Liver (tissue), 9 donors: ENCODE measurements around the gene GVQW3. TPM values are rescaled to one million over a fixed set of nuclear protein-coding genes. Genes with fewer than 3 reads are reported as not detected.

Experiments used
- DNase-seq: peaks from one replicate; pipeline ENCODE4 v3.0.0-alpha.2; 2017; ENCODE audit warnings: low spot score
- H3K27ac ChIP-seq, 2 donors: one replicate each; pipeline ENCODE4 v1.7.0; 2013; ENCODE audit warnings: inconsistent platforms in 2 of 2, low read length in 2 of 2, control low read depth in 1 of 2, low read depth in 1 of 2, mild to moderate bottlenecking in 1 of 2
- H3K27me3 ChIP-seq, 4 donors: one replicate each; pipeline versions ENCODE4 v1.6.1 to v1.7.0; 2013; ENCODE audit warnings: low read length in 3 of 4, inconsistent platforms in 1 of 4, mild to moderate bottlenecking in 1 of 4, moderate library complexity in 1 of 4; ENCODE audit not compliant: control insufficient read depth in 4 of 4, insufficient read depth in 4 of 4
- H3K36me3 ChIP-seq, 4 donors: one replicate each; pipeline versions ENCODE4 v1.6.1 to v1.7.0; 2013; ENCODE audit warnings: low read length in 3 of 4, mild to moderate bottlenecking in 3 of 4, low read depth in 1 of 4, moderate library complexity in 1 of 4; ENCODE audit not compliant: control insufficient read depth in 4 of 4, insufficient read depth in 3 of 4
- H3K4me1 ChIP-seq, 4 donors: one replicate each; pipeline versions ENCODE4 v1.6.1 to v1.7.0; 2013; ENCODE audit warnings: low read length in 3 of 4, mild to moderate bottlenecking in 3 of 4, moderate library complexity in 1 of 4; ENCODE audit not compliant: control insufficient read depth in 4 of 4, insufficient read depth in 4 of 4
- H3K4me3 ChIP-seq, 3 donors: one replicate each; pipeline versions ENCODE4 v1.6.1 to v1.7.0; 2013; ENCODE audit warnings: low read length in 3 of 3, control low read depth in 1 of 3, low read depth in 1 of 3, mild to moderate bottlenecking in 1 of 3
- H3K9ac ChIP-seq, 2 donors: one replicate each; pipeline ENCODE4 v1.7.0; 2013; ENCODE audit warnings: low read length in 2 of 2, mild to moderate bottlenecking in 2 of 2, moderate library complexity in 2 of 2, control low read depth in 1 of 2, low read depth in 1 of 2
- H3K9me3 ChIP-seq, 4 donors: one replicate each; pipeline versions ENCODE4 v1.6.1 to v1.7.0; 2013; ENCODE audit warnings: low read length in 3 of 4; ENCODE audit not compliant: control insufficient read depth in 4 of 4
- EGR1 ChIP-seq, 2 donors: IDR thresholded peaks; 2 replicates each; pipeline ENCODE4 v1.6.1; 2016 to 2018; ENCODE audit warnings: antibody characterized with exemption in 2 of 2, low read depth in 2 of 2
- FOXA1 ChIP-seq: IDR thresholded peaks from 2 replicates; pipeline ENCODE4 v1.6.1; 2016; ENCODE audit warnings: antibody characterized with exemption
- FOXA2 ChIP-seq: IDR thresholded peaks from 2 replicates; pipeline ENCODE4 v1.6.1; 2016; ENCODE audit warnings: antibody characterized with exemption
- GABPA ChIP-seq, 2 donors: IDR thresholded peaks in 1 of 2; conservative IDR thresholded peaks in 1 of 2; 2 replicates each; pipeline ENCODE4 v1.6.1; 2016; ENCODE audit warnings: antibody characterized with exemption in 2 of 2, mild to moderate bottlenecking in 1 of 2, moderate library complexity in 1 of 2
- HNF4A ChIP-seq, 2 donors: conservative IDR thresholded peaks; 2 replicates each; pipeline ENCODE4 v1.6.1; 2016; ENCODE audit warnings: antibody characterized with exemption in 2 of 2, mild to moderate bottlenecking in 2 of 2
- HNF4G ChIP-seq: IDR thresholded peaks from 2 replicates; pipeline ENCODE4 v1.6.1; 2016; ENCODE audit warnings: antibody characterized with exemption
- JUND ChIP-seq, 2 donors: IDR thresholded peaks; 2 replicates each; pipeline ENCODE4 v1.6.1; 2016; ENCODE audit warnings: antibody characterized with exemption in 2 of 2
- MAX ChIP-seq: IDR thresholded peaks from 2 replicates; pipeline ENCODE4 v1.6.1; 2016; ENCODE audit warnings: antibody characterized with exemption
- NR2F2 ChIP-seq: IDR thresholded peaks from 2 replicates; pipeline ENCODE4 v1.6.1; 2016; ENCODE audit warnings: antibody characterized with exemption
- RAD21 ChIP-seq, 2 donors: IDR thresholded peaks; 2 replicates each; pipeline ENCODE4 v1.6.1; 2016; ENCODE audit warnings: antibody characterized with exemption in 2 of 2, mild to moderate bottlenecking in 2 of 2
- RXRA ChIP-seq, 2 donors: IDR thresholded peaks; 2 replicates each; pipeline ENCODE4 v1.6.1; 2017 to 2018; ENCODE audit warnings: antibody characterized with exemption in 2 of 2, mild to moderate bottlenecking in 1 of 2
- SP1 ChIP-seq: IDR thresholded peaks from 2 replicates; pipeline ENCODE4 v1.6.1; 2018; ENCODE audit warnings: antibody characterized with exemption, mild to moderate bottlenecking
- YY1 ChIP-seq: IDR thresholded peaks from 2 replicates; pipeline ENCODE4 v1.6.1; 2016; ENCODE audit warnings: antibody characterized with exemption, mild to moderate bottlenecking
- WGBS: extraction: QIAGEN DNeasy Blood & Tissue Kit; methylation state at CpG from one replicate; pipeline ENCODE4 v1.1.7; 2013; 5-methylcytosine and 5-hydroxymethylcytosine counted together
- polyA plus RNA-seq, 2 donors: library from polyadenylated mRNA; stranded (reverse) in 1 of 2; unstranded in 1 of 2; fragments of 200-250 nt in 1 of 2; fragments of >200 nt in 1 of 2; fragmentation: Nextera tagmentation in 1 of 2; extraction: Ambion mirVana in 1 of 2; gene quantifications; one replicate each; pipeline versions ENCODE4 v1.2.1 to v1.2.3, GENCODE V29; 2013 to 2015
- total RNA-seq, 2 donors: library from RNA; depleted of rRNA; stranded (reverse); fragments of >200 nt; gene quantifications; one replicate each; pipeline ENCODE4 v1.2.3, GENCODE V29; 2014
- TF ChIP-seq, protein P1 (sequence below): fragments of 150-350 bp; IDR thresholded peaks from 2 replicates; pipeline ENCODE4 v1.5.1; 2017; ENCODE audit warnings: improper control_type of control experiment, low read depth, low read length; ENCODE audit not compliant: missing input control
- TF ChIP-seq, protein P2 (sequence below): IDR thresholded peaks from 2 replicates; pipeline ENCODE4 v1.6.1; 2016; ENCODE audit warnings: antibody characterized with exemption
- TF ChIP-seq, protein P3 (sequence below): IDR thresholded peaks from 2 replicates; pipeline ENCODE4 v1.6.1; 2016; ENCODE audit warnings: antibody characterized with exemption
- TF ChIP-seq, protein P4 (sequence below): IDR thresholded peaks from 2 replicates; pipeline ENCODE4 v1.6.1; 2016; ENCODE audit warnings: antibody characterized with exemption, mild to moderate bottlenecking
- donor health status: healthy.
- donor health status: healthy.
- donor health status: healthy.
- donor health status: healthy.
- donor health status: healthy.

Gene GVQW3
- total and polyA plus RNA-seq, 4 donors: 0.18 to 1.3 (median 0.65) TPM

- no peaks in the 10 kb centered on the region for H3K27me3 ChIP-seq
- no peak overlapping the region for H3K9ac ChIP-seq
- no peaks in the 10 kb centered on the region for H3K4me1 ChIP-seq
- no peak overlapping the region for H3K4me3 ChIP-seq
- H3K9me3 ChIP-seq: no peaks in the 10 kb centered on the region
- DNase-seq: no peak
- TF ChIP-seq RXRA (IDR thresholded peaks at IDR 0.05): no peak
- no peak for TF ChIP-seq SP1
- TF ChIP-seq, protein P1, sequence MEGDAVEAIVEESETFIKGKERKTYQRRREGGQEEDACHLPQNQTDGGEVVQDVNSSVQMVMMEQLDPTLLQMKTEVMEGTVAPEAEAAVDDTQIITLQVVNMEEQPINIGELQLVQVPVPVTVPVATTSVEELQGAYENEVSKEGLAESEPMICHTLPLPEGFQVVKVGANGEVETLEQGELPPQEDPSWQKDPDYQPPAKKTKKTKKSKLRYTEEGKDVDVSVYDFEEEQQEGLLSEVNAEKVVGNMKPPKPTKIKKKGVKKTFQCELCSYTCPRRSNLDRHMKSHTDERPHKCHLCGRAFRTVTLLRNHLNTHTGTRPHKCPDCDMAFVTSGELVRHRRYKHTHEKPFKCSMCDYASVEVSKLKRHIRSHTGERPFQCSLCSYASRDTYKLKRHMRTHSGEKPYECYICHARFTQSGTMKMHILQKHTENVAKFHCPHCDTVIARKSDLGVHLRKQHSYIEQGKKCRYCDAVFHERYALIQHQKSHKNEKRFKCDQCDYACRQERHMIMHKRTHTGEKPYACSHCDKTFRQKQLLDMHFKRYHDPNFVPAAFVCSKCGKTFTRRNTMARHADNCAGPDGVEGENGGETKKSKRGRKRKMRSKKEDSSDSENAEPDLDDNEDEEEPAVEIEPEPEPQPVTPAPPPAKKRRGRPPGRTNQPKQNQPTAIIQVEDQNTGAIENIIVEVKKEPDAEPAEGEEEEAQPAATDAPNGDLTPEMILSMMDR: no peak
- TF ChIP-seq FOXA2: no peak
- no peak for TF ChIP-seq FOXA1
- TF ChIP-seq, protein P2, sequence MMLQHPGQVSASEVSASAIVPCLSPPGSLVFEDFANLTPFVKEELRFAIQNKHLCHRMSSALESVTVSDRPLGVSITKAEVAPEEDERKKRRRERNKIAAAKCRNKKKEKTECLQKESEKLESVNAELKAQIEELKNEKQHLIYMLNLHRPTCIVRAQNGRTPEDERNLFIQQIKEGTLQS: no peak
- TF ChIP-seq EGR1 (IDR thresholded peaks at IDR 0.05; ENCODE audit: low read depth in 2 of 2): no peak
- TF ChIP-seq MAX: no peak
- no peak for TF ChIP-seq HNF4G
- TF ChIP-seq YY1: no peak
- TF ChIP-seq JUND (IDR thresholded peaks at IDR 0.05): no peak
- TF ChIP-seq NR2F2: no peak
- TF ChIP-seq, protein P3, sequence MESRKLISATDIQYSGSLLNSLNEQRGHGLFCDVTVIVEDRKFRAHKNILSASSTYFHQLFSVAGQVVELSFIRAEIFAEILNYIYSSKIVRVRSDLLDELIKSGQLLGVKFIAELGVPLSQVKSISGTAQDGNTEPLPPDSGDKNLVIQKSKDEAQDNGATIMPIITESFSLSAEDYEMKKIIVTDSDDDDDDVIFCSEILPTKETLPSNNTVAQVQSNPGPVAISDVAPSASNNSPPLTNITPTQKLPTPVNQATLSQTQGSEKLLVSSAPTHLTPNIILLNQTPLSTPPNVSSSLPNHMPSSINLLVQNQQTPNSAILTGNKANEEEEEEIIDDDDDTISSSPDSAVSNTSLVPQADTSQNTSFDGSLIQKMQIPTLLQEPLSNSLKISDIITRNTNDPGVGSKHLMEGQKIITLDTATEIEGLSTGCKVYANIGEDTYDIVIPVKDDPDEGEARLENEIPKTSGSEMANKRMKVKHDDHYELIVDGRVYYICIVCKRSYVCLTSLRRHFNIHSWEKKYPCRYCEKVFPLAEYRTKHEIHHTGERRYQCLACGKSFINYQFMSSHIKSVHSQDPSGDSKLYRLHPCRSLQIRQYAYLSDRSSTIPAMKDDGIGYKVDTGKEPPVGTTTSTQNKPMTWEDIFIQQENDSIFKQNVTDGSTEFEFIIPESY: no peak
- no peak for TF ChIP-seq HNF4A (conservative IDR thresholded peaks at IDR 0.05)
- TF ChIP-seq RAD21 (IDR thresholded peaks at IDR 0.05): no peak
- TF ChIP-seq, protein P4, sequence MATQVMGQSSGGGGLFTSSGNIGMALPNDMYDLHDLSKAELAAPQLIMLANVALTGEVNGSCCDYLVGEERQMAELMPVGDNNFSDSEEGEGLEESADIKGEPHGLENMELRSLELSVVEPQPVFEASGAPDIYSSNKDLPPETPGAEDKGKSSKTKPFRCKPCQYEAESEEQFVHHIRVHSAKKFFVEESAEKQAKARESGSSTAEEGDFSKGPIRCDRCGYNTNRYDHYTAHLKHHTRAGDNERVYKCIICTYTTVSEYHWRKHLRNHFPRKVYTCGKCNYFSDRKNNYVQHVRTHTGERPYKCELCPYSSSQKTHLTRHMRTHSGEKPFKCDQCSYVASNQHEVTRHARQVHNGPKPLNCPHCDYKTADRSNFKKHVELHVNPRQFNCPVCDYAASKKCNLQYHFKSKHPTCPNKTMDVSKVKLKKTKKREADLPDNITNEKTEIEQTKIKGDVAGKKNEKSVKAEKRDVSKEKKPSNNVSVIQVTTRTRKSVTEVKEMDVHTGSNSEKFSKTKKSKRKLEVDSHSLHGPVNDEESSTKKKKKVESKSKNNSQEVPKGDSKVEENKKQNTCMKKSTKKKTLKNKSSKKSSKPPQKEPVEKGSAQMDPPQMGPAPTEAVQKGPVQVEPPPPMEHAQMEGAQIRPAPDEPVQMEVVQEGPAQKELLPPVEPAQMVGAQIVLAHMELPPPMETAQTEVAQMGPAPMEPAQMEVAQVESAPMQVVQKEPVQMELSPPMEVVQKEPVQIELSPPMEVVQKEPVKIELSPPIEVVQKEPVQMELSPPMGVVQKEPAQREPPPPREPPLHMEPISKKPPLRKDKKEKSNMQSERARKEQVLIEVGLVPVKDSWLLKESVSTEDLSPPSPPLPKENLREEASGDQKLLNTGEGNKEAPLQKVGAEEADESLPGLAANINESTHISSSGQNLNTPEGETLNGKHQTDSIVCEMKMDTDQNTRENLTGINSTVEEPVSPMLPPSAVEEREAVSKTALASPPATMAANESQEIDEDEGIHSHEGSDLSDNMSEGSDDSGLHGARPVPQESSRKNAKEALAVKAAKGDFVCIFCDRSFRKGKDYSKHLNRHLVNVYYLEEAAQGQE: no peak
- no peaks in the 10 kb centered on the region for H3K36me3 ChIP-seq
- H3K27ac ChIP-seq: no peak overlapping the region
- WGBS: 92% methylated on average over 3 of the region's 3 CpGs
These were observed 16.3 kb downstream of the GVQW3 start for GRCh38 chr11:76397383-76397782.

DNA sequence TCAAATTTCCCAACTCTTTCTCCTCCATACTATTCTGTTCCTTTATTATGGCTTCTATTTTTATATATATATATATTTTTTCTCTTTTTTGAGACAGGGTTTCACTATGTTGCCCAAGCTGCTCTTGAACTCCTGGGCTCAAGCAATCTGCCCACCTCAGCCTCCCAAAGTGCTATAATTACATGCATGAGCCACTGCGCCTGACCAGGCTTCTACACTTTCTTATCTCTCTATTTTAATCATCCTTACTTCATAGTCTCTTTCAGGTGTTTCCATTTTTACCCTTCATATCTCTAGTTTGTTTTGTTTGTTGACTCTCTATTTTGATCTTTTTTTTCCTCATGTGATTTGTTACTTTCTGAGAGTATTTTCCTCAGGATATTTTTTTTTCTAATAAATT is 19.8 kb downstream of the GVQW3 start:
- Histone ChIP-seq H3K9ac (no peak overlapping the region), H3K9me3 (no peaks in the 10 kb centered on the region), H3K36me3 (no peaks in the 10 kb centered on the region), H3K27me3 (no peaks in the 10 kb centered on the region), H3K27ac (no peak overlapping the region), H3K4me1 (no peaks in the 10 kb centered on the region), H3K4me3 (no peak overlapping the region)
- 89% methylated on average over 1 of the region's 1 CpG for WGBS
- no peak for DNase-seq
- TF ChIP-seq HNF4A (conservative IDR thresholded peaks at IDR 0.05) (no peak), HNF4G (no peak), JUND (IDR thresholded peaks at IDR 0.05) (no peak), NR2F2 (no peak), RXRA (IDR thresholded peaks at IDR 0.05) (no peak), FOXA2 (no peak), MAX (no peak), FOXA1 (no peak), GABPA (IDR thresholded peaks at IDR 0.05 in 1 of 2, conservative IDR thresholded peaks at IDR 0.05 in 1 of 2) (no peak), YY1 (no peak)
- TF ChIP-seq, protein P4: no peak
- TF ChIP-seq, protein P1: no peak
- TF ChIP-seq, protein P2: no peak
